PC-9 (cell line): Measurements from ENCODE around the gene SHBG.

Experiments
- CTCF ChIP-seq: fragments of 200-600 bp; sonication (generic); conservative IDR thresholded peaks from 2 replicates; pipeline ENCODE4 v1.6.1; 2017; ENCODE audit warnings: mixed run types, antibody characterized with exemption, mild to moderate bottlenecking, moderate library complexity
- EZH2 ChIP-seq: fragments of 200-600 bp; sonication (generic); IDR thresholded peaks from 2 replicates; pipeline ENCODE4 v1.8.0; 2017; ENCODE audit warnings: antibody characterized with exemption, low read depth

GRCh38 chr17:7634384-7634783 is 4.4 kb downstream of the SHBG start:
- peak; percentile 40 for TF ChIP-seq CTCF
- no peak for TF ChIP-seq EZH2
